Gastroesophageal sphincter (tissue), 4 donors: ENCODE data around the gene ZKSCAN3. TPM values are rescaled to one million over a fixed set of nuclear protein-coding genes. Genes with fewer than 3 reads are reported as not detected.
"Not testable (repeated sequence)": the region's sequence is repeated elsewhere in the genome, so short reads cannot be mapped to it uniquely, and the experiment has no call there.

Experiments used
- ATAC-seq: fragments of 150-250 bp; one replicate; pipeline ENCODE4 v1.9.1; 2016; ENCODE audit warnings: mild to moderate bottlenecking, moderate library complexity
- H3K27ac ChIP-seq, 4 donors: fragments of 200-600 bp; sonication (generic) in 3 of 4; 1 replicate in 3 of 4; 2 replicates in 1 of 4; pipeline ENCODE4 v1.5.1; 2016 to 2019
- H3K27me3 ChIP-seq: fragments of 200-600 bp; sonication (generic); one replicate; pipeline ENCODE4 v1.5.1; 2019
- H3K36me3 ChIP-seq, 2 donors: fragments of 200-600 bp; sonication (generic); one replicate each; pipeline ENCODE4 v1.5.1; 2019; ENCODE audit warnings: control low read depth in 1 of 2
- H3K4me1 ChIP-seq, 3 donors: fragments of 200-600 bp; sonication (generic); 1 replicate in 2 of 3; 2 replicates in 1 of 3; pipeline ENCODE4 v1.5.1; 2016 to 2019; ENCODE audit warnings: control low read depth in 2 of 3
- H3K4me3 ChIP-seq, 2 donors: fragments of 200-600 bp; sonication (generic); one replicate each; pipeline ENCODE4 v1.5.1; 2019; ENCODE audit warnings: mild to moderate bottlenecking in 1 of 2, moderate library complexity in 1 of 2
- H3K9me3 ChIP-seq, 3 donors: fragments of 200-600 bp; sonication (generic); one replicate each; pipeline ENCODE4 v1.5.1; 2017 to 2019; ENCODE audit warnings: control low read depth in 2 of 3
- EP300 ChIP-seq: sonication (generic); formaldehyde crosslinking; IDR thresholded peaks from one replicate; pipeline ENCODE4 v1.6.1; 2017; ENCODE audit warnings: antibody characterized with exemption, mild to moderate bottlenecking
- POLR2A ChIP-seq, 2 donors: fragments of 450-650 bp; IDR thresholded peaks; one replicate each; pipeline ENCODE4 v1.6.1; 2017; ENCODE audit warnings: antibody characterized with exemption in 2 of 2, mild to moderate bottlenecking in 2 of 2, moderate library complexity in 1 of 2
- POLR2AphosphoS5 ChIP-seq: sonication (generic); formaldehyde crosslinking; IDR thresholded peaks from one replicate; pipeline ENCODE4 v1.6.1; 2017; ENCODE audit warnings: antibody characterized with exemption
- WGBS, 2 donors: methylation state at CpG; one replicate each; pipeline ENCODE4 v1.1.5; 2018; ENCODE audit warnings: low coverage in 1 of 2; 5-methylcytosine and 5-hydroxymethylcytosine counted together
- total RNA-seq, 4 donors: library from RNA; depleted of rRNA; stranded (reverse); fragments of >200 nt; gene quantifications; one replicate each; pipeline ENCODE4 v1.1.0, GENCODE V29; 2016
- TF ChIP-seq, protein P1 (sequence below), 4 experiments: fragments of 200-600 bp in 2 of 4; fragments of 450-650 bp in 2 of 4; sonication (generic) in 1 of 4; IDR thresholded peaks; one replicate each; pipeline ENCODE4 v1.5.1; 2017 to 2019; ENCODE audit warnings: antibody characterized with exemption in 4 of 4, mild to moderate bottlenecking in 2 of 4, moderate library complexity in 2 of 4

Gene ZKSCAN3
- total RNA-seq, 4 donors from 2014 or later, result 4.4 to 9.8 (median 6.9) TPM

DNA sequence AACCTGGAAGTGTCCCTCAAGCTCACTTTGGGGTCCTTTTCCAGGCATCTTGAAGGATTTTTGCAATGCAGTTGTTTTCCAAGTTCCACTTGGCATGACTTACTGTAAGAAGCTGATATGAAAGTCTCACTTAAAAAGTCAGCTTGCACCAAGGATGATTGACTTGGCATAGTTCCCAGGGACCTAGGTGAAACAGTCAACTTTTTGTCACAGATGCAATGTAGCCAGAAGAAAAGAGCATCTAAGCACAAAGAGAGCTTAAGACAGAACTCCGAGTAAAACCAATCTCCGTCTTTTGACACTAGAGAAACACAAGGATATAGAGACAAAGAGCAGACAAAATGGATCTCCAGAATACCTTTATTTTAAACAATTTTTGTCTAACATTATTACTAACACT lies 52.5 kb downstream of the ZKSCAN3 start:
- WGBS, 2 donors, result 0 to 73% methylated on average over 1 to 2 of the region's 2 CpGs
- Histone ChIP-seq H3K9me3 (no peaks in the 10 kb centered on the region), H3K4me1 (peaks cover 0 to 26% (median 10%) of the 10 kb centered on the region in 3 donors), H3K4me3 (no peak overlapping the region), H3K27ac (no peak overlapping the region), H3K27me3 (peaks cover 20% of the 10 kb centered on the region), H3K36me3 (peaks cover 0 to 9% of the 10 kb centered on the region in 2 donors)
- no peak for ATAC-seq
- TF ChIP-seq POLR2AphosphoS5 (no peak), EP300 (no peak), POLR2A (IDR thresholded peaks at IDR 0.05) (no peak)
- TF ChIP-seq, protein P1, sequence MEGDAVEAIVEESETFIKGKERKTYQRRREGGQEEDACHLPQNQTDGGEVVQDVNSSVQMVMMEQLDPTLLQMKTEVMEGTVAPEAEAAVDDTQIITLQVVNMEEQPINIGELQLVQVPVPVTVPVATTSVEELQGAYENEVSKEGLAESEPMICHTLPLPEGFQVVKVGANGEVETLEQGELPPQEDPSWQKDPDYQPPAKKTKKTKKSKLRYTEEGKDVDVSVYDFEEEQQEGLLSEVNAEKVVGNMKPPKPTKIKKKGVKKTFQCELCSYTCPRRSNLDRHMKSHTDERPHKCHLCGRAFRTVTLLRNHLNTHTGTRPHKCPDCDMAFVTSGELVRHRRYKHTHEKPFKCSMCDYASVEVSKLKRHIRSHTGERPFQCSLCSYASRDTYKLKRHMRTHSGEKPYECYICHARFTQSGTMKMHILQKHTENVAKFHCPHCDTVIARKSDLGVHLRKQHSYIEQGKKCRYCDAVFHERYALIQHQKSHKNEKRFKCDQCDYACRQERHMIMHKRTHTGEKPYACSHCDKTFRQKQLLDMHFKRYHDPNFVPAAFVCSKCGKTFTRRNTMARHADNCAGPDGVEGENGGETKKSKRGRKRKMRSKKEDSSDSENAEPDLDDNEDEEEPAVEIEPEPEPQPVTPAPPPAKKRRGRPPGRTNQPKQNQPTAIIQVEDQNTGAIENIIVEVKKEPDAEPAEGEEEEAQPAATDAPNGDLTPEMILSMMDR (IDR thresholded peaks at IDR 0.05), result no peak

DNA sequence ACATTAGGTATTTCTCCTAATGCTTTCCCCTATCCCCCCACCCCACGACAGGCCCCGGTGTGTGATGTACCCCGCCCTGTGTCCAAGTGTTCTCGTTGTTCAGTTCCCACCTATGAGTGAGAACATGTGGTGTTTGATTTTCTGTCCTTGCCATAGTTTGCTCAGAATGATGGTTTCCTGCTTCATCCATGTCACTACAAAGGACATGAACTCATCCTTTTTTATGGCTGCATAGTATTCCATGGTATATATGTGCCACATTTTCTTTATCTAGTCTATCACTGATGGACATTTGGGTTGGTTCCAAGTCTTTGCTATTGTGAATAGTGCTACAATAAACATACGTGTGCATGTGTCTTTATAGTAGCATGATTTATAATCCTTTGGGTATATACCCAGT lies 54.2 kb downstream of the ZKSCAN3 start:
- not testable (repeated sequence) for ATAC-seq, H3K36me3 ChIP-seq, H3K4me3 ChIP-seq, H3K27ac ChIP-seq, H3K9me3 ChIP-seq, H3K4me1 ChIP-seq
- H3K27me3 ChIP-seq, result peaks cover 20% of the 10 kb centered on the region
- WGBS, 2 donors, result 50 to 84% methylated on average over 1 to 5 of the region's 5 CpGs

DNA sequence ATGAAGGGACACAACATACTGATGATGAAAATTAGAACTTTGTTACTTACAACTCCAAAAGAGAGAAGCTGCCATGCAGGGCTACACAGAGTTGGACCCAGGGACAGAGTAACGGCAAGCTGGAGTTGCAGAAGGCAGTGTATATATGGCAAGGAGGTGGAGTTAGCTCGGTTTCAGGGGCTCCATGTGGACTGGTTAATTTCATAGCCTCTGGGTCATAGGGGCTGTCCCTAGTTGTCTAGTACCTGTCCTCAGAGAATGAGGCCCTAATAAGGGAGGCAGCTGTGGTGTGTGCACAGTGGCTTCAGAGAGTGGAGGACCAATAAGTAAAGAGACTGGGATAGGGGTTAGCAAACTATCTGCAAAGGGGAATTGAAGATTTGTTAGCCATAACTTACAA lies 57.7 kb downstream of the ZKSCAN3 start:
- peaks cover 24% of the 10 kb centered on the region for H3K27me3 ChIP-seq
- no peak for ATAC-seq
- no peaks in the 10 kb centered on the region for H3K4me1 ChIP-seq
- H3K27ac ChIP-seq, result no peak overlapping the region
- no peak overlapping the region for H3K4me3 ChIP-seq
- no peaks in the 10 kb centered on the region for H3K36me3 ChIP-seq
- TF ChIP-seq POLR2A (IDR thresholded peaks at IDR 0.05) (no peak), POLR2AphosphoS5 (no peak), EP300 (no peak)
- TF ChIP-seq, protein P1 (IDR thresholded peaks at IDR 0.05), result no peak
- H3K9me3 ChIP-seq, result no peaks in the 10 kb centered on the region
- WGBS, 2 donors, result 40 to 59% methylated on average over 2 of the region's 2 CpGs

DNA sequence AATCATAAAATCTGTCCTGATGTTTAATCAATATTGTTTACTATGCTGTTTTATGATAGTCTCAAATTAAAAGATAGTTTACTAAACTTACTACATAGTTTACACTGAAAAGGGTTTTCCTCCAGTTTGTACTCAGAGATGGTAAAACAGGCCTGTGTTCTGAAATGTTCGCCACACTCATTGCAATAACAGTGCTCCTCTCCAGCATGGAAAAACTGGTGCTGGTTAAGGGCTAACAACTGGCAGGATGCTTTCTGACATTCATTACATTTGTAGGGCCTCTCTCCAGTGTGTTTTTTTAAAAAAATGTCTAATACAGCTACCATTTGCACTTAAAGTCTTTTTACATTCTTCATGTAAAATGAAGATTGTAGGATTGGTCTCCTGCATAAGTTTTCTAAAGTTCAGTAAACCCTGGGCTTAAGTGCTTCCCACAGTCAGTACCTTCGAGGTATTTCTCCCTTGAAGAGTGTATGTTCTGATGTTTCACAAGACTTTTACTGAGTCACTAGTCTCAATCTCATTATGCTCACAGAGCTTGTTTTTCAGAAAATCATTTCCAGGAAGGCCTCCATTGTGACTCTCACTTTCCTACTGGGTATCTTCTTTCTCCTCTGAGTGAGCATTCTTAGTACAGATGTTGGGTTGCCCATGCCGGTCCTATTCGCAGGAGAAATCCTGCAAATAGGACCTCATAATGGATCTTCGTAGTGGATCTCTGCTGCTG lies 58.5 kb downstream of the ZKSCAN3 start:
- TF ChIP-seq EP300 (no peak), POLR2AphosphoS5 (no peak)
- TF ChIP-seq, protein P1 (IDR thresholded peaks at IDR 0.05), result no peak
- no peaks in the 10 kb centered on the region for H3K36me3 ChIP-seq
- no peaks in the 10 kb centered on the region for H3K4me1 ChIP-seq
- H3K4me3 ChIP-seq, result no peak overlapping the region
- no peak for ATAC-seq
- WGBS, 2 donors, result 64 to 78% methylated on average over 4 to 5 of the region's 5 CpGs
- peaks cover 24% of the 10 kb centered on the region for H3K27me3 ChIP-seq
- H3K27ac ChIP-seq, result no peak overlapping the region
- H3K9me3 ChIP-seq, result no peaks in the 10 kb centered on the region

DNA sequence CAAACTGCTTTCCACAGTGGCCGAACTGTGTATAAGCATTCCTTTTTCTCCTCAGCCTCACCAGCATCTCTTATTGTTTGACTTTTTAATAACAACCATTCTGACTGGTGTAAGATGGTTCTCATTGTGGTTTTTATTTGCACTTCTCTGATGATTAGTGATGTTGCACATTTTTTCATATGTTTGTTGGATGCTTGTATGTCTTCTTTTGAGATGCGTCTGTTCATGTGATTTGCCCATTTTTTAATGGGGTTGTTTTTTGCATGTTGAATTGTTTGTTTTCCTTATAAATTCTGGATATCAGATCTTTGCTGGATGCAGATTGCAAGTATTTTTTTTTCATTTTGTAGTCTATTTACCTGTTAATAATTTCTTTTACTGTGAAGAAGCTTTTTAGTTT lies 61.0 kb downstream of the ZKSCAN3 start:
- WGBS, 2 donors, result 96 to 100% methylated on average over 2 of the region's 2 CpGs
- TF ChIP-seq EP300 (no peak), POLR2AphosphoS5 (no peak), POLR2A (IDR thresholded peaks at IDR 0.05) (no peak)
- TF ChIP-seq, protein P1 (IDR thresholded peaks at IDR 0.05), result no peak
- H3K9me3 ChIP-seq, result no peaks in the 10 kb centered on the region
- ATAC-seq, result no peak
- H3K4me3 ChIP-seq, result no peak overlapping the region
- no peaks in the 10 kb centered on the region for H3K36me3 ChIP-seq
- H3K4me1 ChIP-seq, result no peaks in the 10 kb centered on the region
- peaks cover 4% of the 10 kb centered on the region for H3K27me3 ChIP-seq
- H3K27ac ChIP-seq, result no peak overlapping the region
